Measurements from ENCODE around the gene JUNB. TPM values are rescaled to one million over a fixed set of nuclear protein-coding genes. Genes with fewer than 3 reads are reported as not detected.
A peak's percentile ranks its signal among the peaks of the same experiment; 100 is the strongest.

Gene JUNB
- total and polyA plus RNA-seq, 2 of the 13 experiments (the other 11 are each of a cell fraction or from before 2014, with no cell fraction given), result 7.7 to 8.2 TPM

DNA sequence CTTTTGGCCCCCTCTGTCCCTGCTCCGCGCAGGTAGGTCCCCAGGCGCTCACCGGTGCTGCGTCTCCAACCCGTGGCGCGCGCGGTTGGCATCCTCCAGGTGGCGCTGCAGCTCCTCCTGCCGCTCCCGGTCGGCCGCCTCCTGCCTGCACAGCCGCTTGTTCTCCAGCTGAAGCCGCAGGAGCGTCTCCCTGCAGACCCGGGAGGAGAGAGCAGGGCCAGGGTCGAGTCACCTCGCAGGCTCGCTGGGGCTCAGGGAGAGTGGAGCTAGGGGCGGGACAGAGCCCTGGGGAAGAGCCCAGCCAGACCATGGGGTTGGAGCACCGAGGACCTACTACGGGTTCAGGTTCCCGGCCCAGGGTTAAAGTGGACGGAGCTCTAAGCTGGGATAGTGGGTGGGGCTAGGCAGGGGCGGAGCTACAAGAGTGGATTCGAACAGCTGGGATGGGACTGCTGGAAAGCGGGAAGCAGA, 25.2 kb upstream of the JUNB start (continued):
- TF ChIP-seq, protein P1, sequence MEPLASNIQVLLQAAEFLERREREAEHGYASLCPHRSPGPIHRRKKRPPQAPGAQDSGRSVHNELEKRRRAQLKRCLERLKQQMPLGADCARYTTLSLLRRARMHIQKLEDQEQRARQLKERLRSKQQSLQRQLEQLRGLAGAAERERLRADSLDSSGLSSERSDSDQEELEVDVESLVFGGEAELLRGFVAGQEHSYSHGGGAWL (CRISPR knock-in tag; IDR thresholded peaks at IDR 0.05), result no peak
- TF ChIP-seq ETV5 (CRISPR knock-in tag; IDR thresholded peaks at IDR 0.05; ENCODE audit: borderline replicate concordance) (peak; percentile 39; the same call in 1 of the 2 replicates), KDM5A (IDR thresholded peaks at IDR 0.05; ENCODE audit: borderline replicate concordance, low read length) (no peak), KMT2A (CRISPR knock-in tag; IDR thresholded peaks at IDR 0.05) (no peak), JUN (CRISPR knock-in tag; IDR thresholded peaks at IDR 0.05) (no peak), ZNF180 (CRISPR knock-in tag; IDR thresholded peaks at IDR 0.05; ENCODE audit: borderline replicate concordance, low read depth) (no peak), JUND (CRISPR knock-in tag; IDR thresholded peaks at IDR 0.05) (no peak), ZNF589 (CRISPR knock-in tag; conservative IDR thresholded peaks at IDR 0.05) (peak; percentile 52; the same call in 1 of the 2 replicates), EED (CRISPR knock-in tag; IDR thresholded peaks at IDR 0.05) (no peak), ZSCAN20 (CRISPR knock-in tag; IDR thresholded peaks at IDR 0.05; ENCODE audit: borderline replicate concordance) (no peak), HCFC1 (IDR thresholded peaks at IDR 0.05; ENCODE audit: low read depth, low read length) (no peak), ZFP62 (CRISPR knock-in tag; IDR thresholded peaks at IDR 0.05) (no peak), TOPORS (CRISPR knock-in tag; IDR thresholded peaks at IDR 0.05) (no peak), MIER3 (CRISPR knock-in tag; IDR thresholded peaks at IDR 0.05; ENCODE audit: borderline replicate concordance) (peak; percentile 78), U2AF1 (optimal IDR thresholded peaks at IDR 0.05; ENCODE audit: low read depth, low read length) (no peak), NR3C1 (CRISPR knock-in tag; IDR thresholded peaks at IDR 0.05) (no peak), NR1H2 (CRISPR knock-in tag; IDR thresholded peaks at IDR 0.05; ENCODE audit: borderline replicate concordance, low read depth) (no peak), HMGA1 (CRISPR knock-in tag; conservative IDR thresholded peaks at IDR 0.05) (no peak), TCF7L2 (IDR thresholded peaks at IDR 0.05; ENCODE audit: low read depth, low read length) (no peak), ZSCAN12 (CRISPR knock-in tag; IDR thresholded peaks at IDR 0.05) (no peak)
- TF ChIP-seq, protein P2, sequence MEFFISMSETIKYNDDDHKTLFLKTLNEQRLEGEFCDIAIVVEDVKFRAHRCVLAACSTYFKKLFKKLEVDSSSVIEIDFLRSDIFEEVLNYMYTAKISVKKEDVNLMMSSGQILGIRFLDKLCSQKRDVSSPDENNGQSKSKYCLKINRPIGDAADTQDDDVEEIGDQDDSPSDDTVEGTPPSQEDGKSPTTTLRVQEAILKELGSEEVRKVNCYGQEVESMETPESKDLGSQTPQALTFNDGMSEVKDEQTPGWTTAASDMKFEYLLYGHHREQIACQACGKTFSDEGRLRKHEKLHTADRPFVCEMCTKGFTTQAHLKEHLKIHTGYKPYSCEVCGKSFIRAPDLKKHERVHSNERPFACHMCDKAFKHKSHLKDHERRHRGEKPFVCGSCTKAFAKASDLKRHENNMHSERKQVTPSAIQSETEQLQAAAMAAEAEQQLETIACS (CRISPR knock-in tag; IDR thresholded peaks at IDR 0.05), result no peak; the same call in 1 of the 2 replicates
- TF ChIP-seq, protein P3, sequence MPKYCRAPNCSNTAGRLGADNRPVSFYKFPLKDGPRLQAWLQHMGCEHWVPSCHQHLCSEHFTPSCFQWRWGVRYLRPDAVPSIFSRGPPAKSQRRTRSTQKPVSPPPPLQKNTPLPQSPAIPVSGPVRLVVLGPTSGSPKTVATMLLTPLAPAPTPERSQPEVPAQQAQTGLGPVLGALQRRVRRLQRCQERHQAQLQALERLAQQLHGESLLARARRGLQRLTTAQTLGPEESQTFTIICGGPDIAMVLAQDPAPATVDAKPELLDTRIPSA (CRISPR knock-in tag; IDR thresholded peaks at IDR 0.05; ENCODE audit: borderline replicate concordance), result no peak
- TF ChIP-seq, protein P4, sequence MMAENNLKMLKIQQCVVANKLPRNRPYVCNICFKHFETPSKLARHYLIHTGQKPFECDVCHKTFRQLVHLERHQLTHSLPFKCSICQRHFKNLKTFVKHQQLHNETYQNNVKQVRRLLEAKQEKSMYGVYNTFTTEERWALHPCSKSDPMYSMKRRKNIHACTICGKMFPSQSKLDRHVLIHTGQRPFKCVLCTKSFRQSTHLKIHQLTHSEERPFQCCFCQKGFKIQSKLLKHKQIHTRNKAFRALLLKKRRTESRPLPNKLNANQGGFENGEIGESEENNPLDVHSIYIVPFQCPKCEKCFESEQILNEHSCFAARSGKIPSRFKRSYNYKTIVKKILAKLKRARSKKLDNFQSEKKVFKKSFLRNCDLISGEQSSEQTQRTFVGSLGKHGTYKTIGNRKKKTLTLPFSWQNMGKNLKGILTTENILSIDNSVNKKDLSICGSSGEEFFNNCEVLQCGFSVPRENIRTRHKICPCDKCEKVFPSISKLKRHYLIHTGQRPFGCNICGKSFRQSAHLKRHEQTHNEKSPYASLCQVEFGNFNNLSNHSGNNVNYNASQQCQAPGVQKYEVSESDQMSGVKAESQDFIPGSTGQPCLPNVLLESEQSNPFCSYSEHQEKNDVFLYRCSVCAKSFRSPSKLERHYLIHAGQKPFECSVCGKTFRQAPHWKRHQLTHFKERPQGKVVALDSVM (CRISPR knock-in tag; IDR thresholded peaks at IDR 0.05), result no peak
- TF ChIP-seq, protein P5, sequence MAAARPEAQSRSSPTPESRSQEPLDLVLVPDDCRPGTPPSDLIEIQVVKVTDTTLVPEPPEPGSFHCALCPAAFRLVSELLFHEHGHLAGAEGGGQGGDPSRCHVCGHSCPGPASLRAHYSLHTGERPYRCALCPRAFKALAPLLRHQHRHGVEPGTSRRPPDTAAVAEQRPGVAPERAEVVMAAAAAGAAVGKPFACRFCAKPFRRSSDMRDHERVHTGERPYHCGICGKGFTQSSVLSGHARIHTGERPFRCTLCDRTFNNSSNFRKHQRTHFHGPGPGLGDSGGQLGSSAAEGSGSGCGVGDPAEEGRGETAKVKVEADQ (CRISPR knock-in tag; IDR thresholded peaks at IDR 0.05; ENCODE audit: borderline replicate concordance), result 0 out of 2 replicates have a peak, but pooled peaks have one; percentile 38
- TF ChIP-seq, protein P6, sequence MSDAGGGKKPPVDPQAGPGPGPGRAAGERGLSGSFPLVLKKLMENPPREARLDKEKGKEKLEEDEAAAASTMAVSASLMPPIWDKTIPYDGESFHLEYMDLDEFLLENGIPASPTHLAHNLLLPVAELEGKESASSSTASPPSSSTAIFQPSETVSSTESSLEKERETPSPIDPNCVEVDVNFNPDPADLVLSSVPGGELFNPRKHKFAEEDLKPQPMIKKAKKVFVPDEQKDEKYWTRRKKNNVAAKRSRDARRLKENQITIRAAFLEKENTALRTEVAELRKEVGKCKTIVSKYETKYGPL (CRISPR knock-in tag; IDR thresholded peaks at IDR 0.05), result no peak

Data from HepG2 (cell line).